PC-3 (cell line): ENCODE results near the gene PEX5L. TPM values are rescaled to one million over a fixed set of nuclear protein-coding genes. Genes with fewer than 3 reads are reported as not detected.

Source experiments
- ATAC-seq: fragments of 200-7000 bp; cut with Tn5 transposase; 2 replicates; pipeline ENCODE4 v1.9.1; 2020; ENCODE audit warnings: mild to moderate bottlenecking, moderate library complexity
- BruUV-seq: library from RNA; stranded (reverse); fragments of 400-500 nt; replicated peaks from 2 replicates; lab custom pipeline; 2021; lab: Mats Ljungman, UMichigan
- CTCF ChIA-PET: fragments of 300-600 bp; sonication (Branson Sonifier 250); formaldehyde crosslinking; loops from one replicate; lab custom pipeline; 2022; ENCODE audit warnings: antibody characterized with exemption; lab: Charles Lee
- POLR2A ChIA-PET: fragments of 300-600 bp; sonication (Branson Sonifier 250); formaldehyde crosslinking; loops from one replicate; lab custom pipeline; 2022; ENCODE audit warnings: antibody characterized with exemption; ENCODE audit not compliant: unreplicated experiment; lab: Charles Lee
- DNase-seq: peaks from one replicate; pipeline ENCODE4 v3.0.0-alpha.2; 2015
- H2AFZ ChIP-seq: fragments of 300-600 bp; sonication (generic); 2 replicates; pipeline ENCODE4 v1.6.0; 2016; ENCODE audit warnings: antibody characterized with exemption, low read length
- H3F3A ChIP-seq: fragments of 300-600 bp; sonication (generic); one replicate; pipeline ENCODE4 v1.6.0; 2017; ENCODE audit warnings: antibody characterized with exemption, low read length, control low read depth, mild to moderate bottlenecking; ENCODE audit not compliant: unreplicated experiment
- H3K27ac ChIP-seq: fragments of 300-600 bp; sonication (generic); 2 replicates; pipeline ENCODE4 v1.5.1; 2016; ENCODE audit warnings: mild to moderate bottlenecking, low read length
- H3K27me3 ChIP-seq: fragments of 300-600 bp; sonication (generic); 2 replicates; pipeline ENCODE4 v1.6.1; 2016; ENCODE audit warnings: low read length, mixed read lengths
- H3K36me3 ChIP-seq: fragments of 300-600 bp; sonication (generic); 2 replicates; pipeline ENCODE4 v1.6.1; 2016; ENCODE audit warnings: low read depth, mixed run types, low read length, mixed read lengths
- H3K4me1 ChIP-seq: fragments of 300-600 bp; sonication (generic); 2 replicates; pipeline ENCODE4 v1.5.1; 2016; ENCODE audit warnings: low read length; ENCODE audit not compliant: insufficient read depth
- H3K4me2 ChIP-seq: fragments of 300-600 bp; sonication (generic); 2 replicates; pipeline ENCODE4 v1.6.0; 2016; ENCODE audit warnings: low read length
- H3K4me3 ChIP-seq: fragments of 300-600 bp; sonication (generic); 2 replicates; pipeline ENCODE4 v1.5.1; 2016; ENCODE audit warnings: mild to moderate bottlenecking, low read length, mixed read lengths
- H3K79me2 ChIP-seq: fragments of 300-600 bp; sonication (generic); 2 replicates; pipeline ENCODE4 v1.6.1; 2017; ENCODE audit warnings: low read length, mixed read lengths
- H3K9ac ChIP-seq: fragments of 300-600 bp; sonication (generic); 2 replicates; pipeline ENCODE4 v1.6.0; 2016; ENCODE audit warnings: mild to moderate bottlenecking, low read length
- H3K9me2 ChIP-seq: fragments of 300-600 bp; sonication (generic); replicated peaks from 2 replicates; pipeline ENCODE4 v1.6.1; 2016; ENCODE audit warnings: mixed run types, low read length, mixed read lengths
- H3K9me3 ChIP-seq: fragments of 300-600 bp; sonication (generic); 2 replicates; pipeline ENCODE4 v1.6.1; 2016; ENCODE audit warnings: low read length, mixed read lengths
- H4K20me1 ChIP-seq: fragments of 300-600 bp; sonication (generic); 2 replicates; pipeline ENCODE4 v1.6.1; 2016; ENCODE audit warnings: low read length, mixed read lengths
- EZH2 ChIP-seq: fragments of 300-600 bp; sonication (generic); IDR thresholded peaks from one replicate; pipeline ENCODE4 v1.6.1; 2017; ENCODE audit warnings: antibody characterized with exemption, mild to moderate bottlenecking, low read length; ENCODE audit not compliant: unreplicated experiment
- EZH2phosphoT487 ChIP-seq: fragments of 300-600 bp; sonication (generic); IDR thresholded peaks from 2 replicates; pipeline ENCODE4 v1.6.1; 2018; ENCODE audit warnings: mild to moderate bottlenecking, antibody characterized with exemption, low read length, borderline replicate concordance
- intact Hi-C: fragments of 100-400 bp; cut with micrococcal nuclease; formaldehyde crosslinking; loops from 2 replicates; pipeline ENCODE4 v1.9.0; 2023
- total RNA-seq: library from RNA; depleted of rRNA; stranded (reverse); fragments of >200 nt; gene quantifications from 2 replicates; pipeline ENCODE4 v1.2.3, GENCODE V29; 2014
- TF ChIP-seq, protein P1 (sequence below): fragments of 300-600 bp; sonication (generic); conservative IDR thresholded peaks from 2 replicates; pipeline ENCODE4 v1.5.1; 2017; ENCODE audit warnings: antibody characterized with exemption, low read depth, mild to moderate bottlenecking, low read length

Gene PEX5L
- total RNA-seq, 1 experiment from 2014 or later, result 0.69 TPM

DNA sequence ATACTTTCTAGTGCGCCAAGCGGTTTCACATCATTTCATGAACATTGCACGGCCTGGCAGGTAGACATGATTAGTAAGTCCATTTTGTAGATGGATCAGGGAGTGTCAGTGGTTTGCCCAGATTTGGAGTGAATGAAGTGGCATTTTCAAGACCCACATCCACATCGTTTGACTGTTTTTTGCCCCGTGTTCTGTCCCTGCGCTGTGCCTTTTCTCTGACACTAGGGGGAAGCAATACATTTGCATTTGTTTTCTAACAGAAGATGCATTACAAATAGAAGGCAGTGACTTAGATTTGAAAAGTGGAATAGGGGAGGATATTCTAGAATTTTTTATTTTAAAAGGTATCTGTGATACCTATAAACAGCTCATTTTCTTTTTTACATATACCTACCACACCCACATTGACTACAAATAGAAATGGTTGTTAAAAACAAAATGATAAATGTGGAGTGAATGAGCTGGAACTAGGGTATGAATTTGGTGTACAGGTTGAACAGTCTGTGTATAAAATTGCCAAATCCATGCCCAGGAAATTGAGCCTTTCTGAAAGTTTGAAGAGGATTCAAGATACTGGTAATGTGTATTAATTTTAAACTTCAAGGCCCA lies 285.9 kb downstream of the PEX5L start:
- no TSS peak for BruUV-seq
- Histone ChIP-seq H3F3A (no peaks in the 10 kb centered on the region), H3K79me2 (no peaks in the 10 kb centered on the region), H3K9ac (no peak overlapping the region), H3K27me3 (no peaks in the 10 kb centered on the region), H4K20me1 (no peaks in the 10 kb centered on the region), H3K36me3 (peaks cover 3% of the 10 kb centered on the region; the same call in 1 of the 2 replicates), H3K9me3 (no peaks in the 10 kb centered on the region), H3K9me2 (no peaks in the 10 kb centered on the region), H3K27ac (no peak overlapping the region), H2AFZ (no peak overlapping the region), H3K4me2 (no peak overlapping the region), H3K4me1 (no peaks in the 10 kb centered on the region), H3K4me3 (no peak overlapping the region)
- no peak for TF ChIP-seq EZH2phosphoT487
- TF ChIP-seq, protein P1, sequence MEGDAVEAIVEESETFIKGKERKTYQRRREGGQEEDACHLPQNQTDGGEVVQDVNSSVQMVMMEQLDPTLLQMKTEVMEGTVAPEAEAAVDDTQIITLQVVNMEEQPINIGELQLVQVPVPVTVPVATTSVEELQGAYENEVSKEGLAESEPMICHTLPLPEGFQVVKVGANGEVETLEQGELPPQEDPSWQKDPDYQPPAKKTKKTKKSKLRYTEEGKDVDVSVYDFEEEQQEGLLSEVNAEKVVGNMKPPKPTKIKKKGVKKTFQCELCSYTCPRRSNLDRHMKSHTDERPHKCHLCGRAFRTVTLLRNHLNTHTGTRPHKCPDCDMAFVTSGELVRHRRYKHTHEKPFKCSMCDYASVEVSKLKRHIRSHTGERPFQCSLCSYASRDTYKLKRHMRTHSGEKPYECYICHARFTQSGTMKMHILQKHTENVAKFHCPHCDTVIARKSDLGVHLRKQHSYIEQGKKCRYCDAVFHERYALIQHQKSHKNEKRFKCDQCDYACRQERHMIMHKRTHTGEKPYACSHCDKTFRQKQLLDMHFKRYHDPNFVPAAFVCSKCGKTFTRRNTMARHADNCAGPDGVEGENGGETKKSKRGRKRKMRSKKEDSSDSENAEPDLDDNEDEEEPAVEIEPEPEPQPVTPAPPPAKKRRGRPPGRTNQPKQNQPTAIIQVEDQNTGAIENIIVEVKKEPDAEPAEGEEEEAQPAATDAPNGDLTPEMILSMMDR, result peak; percentile 83
- peak; percentile 60 for DNase-seq
- intact Hi-C loops, result loop anchor here (5.0 kb wide), 1 partner anchor 846 kb away; no protein-coding TSS in a partner anchor
- POLR2A ChIA-PET, result no interaction called here
- CTCF ChIA-PET, result no interaction called here
- peak; percentile 71 for ATAC-seq

DNA sequence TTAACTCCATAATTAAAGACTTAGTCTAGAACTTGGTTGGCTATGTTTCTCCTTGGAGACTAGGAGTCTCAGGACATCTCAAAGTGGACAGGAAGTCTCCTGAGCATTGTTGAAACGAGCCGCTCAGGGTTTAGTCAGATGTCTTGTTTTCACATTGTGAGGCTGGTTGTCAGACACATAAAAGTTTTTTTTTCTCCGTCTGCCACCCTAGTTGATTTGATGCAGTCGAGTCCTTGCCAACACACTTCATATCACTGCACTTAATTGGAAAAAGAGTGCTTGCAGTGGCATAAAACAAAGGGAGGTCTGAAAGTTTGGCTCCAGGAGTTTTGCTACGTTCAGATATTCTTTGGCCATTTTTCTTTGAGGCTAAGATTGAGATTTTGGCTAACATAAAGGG lies 291.0 kb downstream of the PEX5L start:
- H3K27me3 ChIP-seq, result no peaks in the 10 kb centered on the region
- no peaks in the 10 kb centered on the region for H3K9me2 ChIP-seq
- H3K4me3 ChIP-seq, result no peak overlapping the region
- CTCF ChIA-PET, result no interaction called here
- H2AFZ ChIP-seq, result no peak overlapping the region
- intact Hi-C loops, result no loop called here
- no peak for DNase-seq
- TF ChIP-seq, protein P1, result no peak
- no peak for TF ChIP-seq EZH2phosphoT487
- TF ChIP-seq EZH2, result no peak
- no peak overlapping the region for H3K27ac ChIP-seq
- H4K20me1 ChIP-seq, result no peaks in the 10 kb centered on the region
- peaks cover 4% of the 10 kb centered on the region; the same call in 1 of the 2 replicates for H3K36me3 ChIP-seq
- ATAC-seq, result no peak
- H3K9ac ChIP-seq, result no peak overlapping the region
- no peaks in the 10 kb centered on the region for H3K79me2 ChIP-seq
- H3K4me2 ChIP-seq, result no peak overlapping the region
- H3K9me3 ChIP-seq, result no peaks in the 10 kb centered on the region
- BruUV-seq, result no TSS peak
- no peaks in the 10 kb centered on the region for H3K4me1 ChIP-seq
- H3F3A ChIP-seq, result no peaks in the 10 kb centered on the region
- POLR2A ChIA-PET, result no interaction called here

DNA sequence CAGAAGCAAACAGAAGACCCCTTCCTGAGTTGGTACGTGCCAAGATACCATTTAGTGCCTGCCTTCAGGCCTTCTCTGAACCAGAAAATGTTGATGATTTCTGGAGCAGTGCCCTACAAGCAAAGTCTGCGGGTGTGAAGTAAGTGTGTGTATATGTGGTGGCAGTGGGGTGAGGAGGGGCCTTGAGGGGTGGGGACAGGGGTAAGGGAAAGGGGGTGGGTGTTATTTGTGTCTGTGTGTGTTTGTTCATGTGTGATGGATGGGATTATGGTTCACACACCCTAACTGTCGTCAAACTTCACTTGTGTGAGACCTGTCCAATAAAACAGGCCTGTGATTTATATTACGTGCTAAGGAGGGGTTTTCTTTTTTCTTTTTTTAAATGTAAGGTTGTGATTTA lies 291.7 kb downstream of the PEX5L start:
- BruUV-seq, result no TSS peak
- ATAC-seq, result no peak
- H3K4me2 ChIP-seq, result no peak overlapping the region

More for the DNA sequence above, 291.7 kb downstream of the PEX5L start:
- Histone ChIP-seq H3K27ac (no peak overlapping the region), H3K36me3 (peaks cover 4% of the 10 kb centered on the region; the same call in 1 of the 2 replicates), H4K20me1 (no peaks in the 10 kb centered on the region), H3K9me3 (no peaks in the 10 kb centered on the region), H3K9ac (no peak overlapping the region), H3F3A (no peaks in the 10 kb centered on the region), H3K79me2 (no peaks in the 10 kb centered on the region), H3K4me1 (no peaks in the 10 kb centered on the region), H3K9me2 (no peaks in the 10 kb centered on the region), H2AFZ (no peak overlapping the region), H3K27me3 (no peaks in the 10 kb centered on the region), H3K4me3 (no peak overlapping the region)
- intact Hi-C loops, result no loop called here
- no peak for DNase-seq
- POLR2A ChIA-PET, result no interaction called here
- TF ChIP-seq, protein P1, result no peak
- no peak for TF ChIP-seq EZH2phosphoT487
- no peak for TF ChIP-seq EZH2
- CTCF ChIA-PET, result no interaction called here
